Suprapubic skin (tissue), 4 donors: ENCODE measurements around the gene XAF1. TPM values are rescaled to one million over a fixed set of nuclear protein-coding genes. Genes with fewer than 3 reads are reported as not detected.

Experiments
- DNase-seq, 2 donors: peaks; one replicate each; pipeline ENCODE4 v3.0.0-alpha.2; 2019; ENCODE audit warnings: low spot score in 2 of 2
- H3K27ac ChIP-seq: fragments of 200-600 bp; sonication (generic); one replicate; pipeline ENCODE4 v1.5.1; 2019
- H3K27me3 ChIP-seq: fragments of 200-600 bp; sonication (generic); one replicate; pipeline ENCODE4 v1.5.1; 2019
- H3K36me3 ChIP-seq: fragments of 200-600 bp; sonication (generic); one replicate; pipeline ENCODE4 v1.5.1; 2019
- H3K4me1 ChIP-seq: fragments of 200-600 bp; sonication (generic); one replicate; pipeline ENCODE4 v1.5.1; 2019
- H3K4me3 ChIP-seq: fragments of 200-600 bp; sonication (generic); one replicate; pipeline ENCODE4 v1.5.1; 2019; ENCODE audit warnings: mild to moderate bottlenecking
- H3K9me3 ChIP-seq: fragments of 200-600 bp; sonication (generic); one replicate; pipeline ENCODE4 v1.5.1; 2019
- EP300 ChIP-seq: sonication (generic); formaldehyde crosslinking; IDR thresholded peaks from one replicate; pipeline ENCODE4 v1.6.1; 2017; ENCODE audit warnings: antibody characterized with exemption
- POLR2A ChIP-seq, 2 donors: fragments of 450-650 bp; IDR thresholded peaks; one replicate each; pipeline ENCODE4 v1.6.1; 2017; ENCODE audit warnings: antibody characterized with exemption in 2 of 2, mild to moderate bottlenecking in 2 of 2, moderate library complexity in 2 of 2
- POLR2AphosphoS5 ChIP-seq, 3 donors: sonication (generic); formaldehyde crosslinking; IDR thresholded peaks; one replicate each; pipeline ENCODE4 v1.6.1; 2017; ENCODE audit warnings: antibody characterized with exemption in 3 of 3
- WGBS: methylation state at CpG from one replicate; pipeline ENCODE4 v1.1.5; 2018; 5-methylcytosine and 5-hydroxymethylcytosine counted together
- total RNA-seq, 4 donors: library from RNA; depleted of rRNA; stranded (reverse); fragments of >200 nt; gene quantifications; one replicate each; pipeline ENCODE4 v1.1.0, GENCODE V29; 2016
- TF ChIP-seq, protein P1 (sequence below), 2 donors: fragments of 200-600 bp in 1 of 2; fragments of 450-650 bp in 1 of 2; sonication (generic) in 1 of 2; IDR thresholded peaks; one replicate each; pipeline ENCODE4 v1.5.1; 2016 to 2019; ENCODE audit warnings: antibody characterized with exemption in 2 of 2, mild to moderate bottlenecking in 1 of 2, moderate library complexity in 1 of 2

The XAF1 gene
- total RNA-seq, 4 donors from 2014 or later, result 4.3 to 21.1 (median 10.9) TPM

DNA sequence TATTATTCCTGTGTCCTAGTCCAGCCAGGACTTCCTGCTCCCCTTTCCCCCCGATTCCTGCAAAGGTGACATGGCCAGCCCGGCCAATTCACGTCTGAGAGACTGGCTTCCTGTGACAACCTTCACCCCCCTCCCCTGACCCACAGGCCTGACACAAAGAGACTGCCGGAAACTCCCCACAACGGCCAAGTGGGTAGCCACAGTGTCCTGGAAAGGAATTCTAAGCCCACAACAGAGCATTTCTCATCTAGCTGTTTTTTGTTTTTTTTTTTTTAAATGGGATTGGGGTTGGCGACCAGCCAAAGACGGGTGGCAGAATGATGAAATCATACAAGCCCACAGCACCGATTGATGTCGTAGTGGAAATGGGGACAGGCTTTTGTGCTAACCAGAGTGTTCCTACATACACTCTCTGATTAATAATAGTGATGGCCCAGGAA, 2.8 kb upstream of the XAF1 start:
- no peak overlapping the region for H3K4me3 ChIP-seq
- 32% methylated on average over 8 of the region's 9 CpGs for WGBS
- no peaks in the 10 kb centered on the region for H3K36me3 ChIP-seq
- H3K9me3 ChIP-seq, result no peaks in the 10 kb centered on the region
- no peaks in the 10 kb centered on the region for H3K27me3 ChIP-seq
- H3K4me1 ChIP-seq, result peaks cover 44% of the 10 kb centered on the region
- no peak for TF ChIP-seq EP300
- TF ChIP-seq POLR2AphosphoS5 (IDR thresholded peaks at IDR 0.05), result peak in 1 of 3 donors; percentile 19
- TF ChIP-seq, protein P1, sequence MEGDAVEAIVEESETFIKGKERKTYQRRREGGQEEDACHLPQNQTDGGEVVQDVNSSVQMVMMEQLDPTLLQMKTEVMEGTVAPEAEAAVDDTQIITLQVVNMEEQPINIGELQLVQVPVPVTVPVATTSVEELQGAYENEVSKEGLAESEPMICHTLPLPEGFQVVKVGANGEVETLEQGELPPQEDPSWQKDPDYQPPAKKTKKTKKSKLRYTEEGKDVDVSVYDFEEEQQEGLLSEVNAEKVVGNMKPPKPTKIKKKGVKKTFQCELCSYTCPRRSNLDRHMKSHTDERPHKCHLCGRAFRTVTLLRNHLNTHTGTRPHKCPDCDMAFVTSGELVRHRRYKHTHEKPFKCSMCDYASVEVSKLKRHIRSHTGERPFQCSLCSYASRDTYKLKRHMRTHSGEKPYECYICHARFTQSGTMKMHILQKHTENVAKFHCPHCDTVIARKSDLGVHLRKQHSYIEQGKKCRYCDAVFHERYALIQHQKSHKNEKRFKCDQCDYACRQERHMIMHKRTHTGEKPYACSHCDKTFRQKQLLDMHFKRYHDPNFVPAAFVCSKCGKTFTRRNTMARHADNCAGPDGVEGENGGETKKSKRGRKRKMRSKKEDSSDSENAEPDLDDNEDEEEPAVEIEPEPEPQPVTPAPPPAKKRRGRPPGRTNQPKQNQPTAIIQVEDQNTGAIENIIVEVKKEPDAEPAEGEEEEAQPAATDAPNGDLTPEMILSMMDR (IDR thresholded peaks at IDR 0.05), result no peak
- no peak for TF ChIP-seq POLR2A (IDR thresholded peaks at IDR 0.05)
- peak overlapping the region; percentile 88 for H3K27ac ChIP-seq
- peak; percentile 80 to 82 for DNase-seq

- peak overlapping the region; percentile 88 for H3K27ac ChIP-seq
- H3K4me3 ChIP-seq, result no peak overlapping the region
- 77% methylated on average over 6 of the region's 6 CpGs for WGBS
- DNase-seq, result no peak
- H3K36me3 ChIP-seq, result peaks cover 4% of the 10 kb centered on the region
- no peaks in the 10 kb centered on the region for H3K9me3 ChIP-seq
- H3K4me1 ChIP-seq, result peaks cover 44% of the 10 kb centered on the region
- TF ChIP-seq POLR2A (IDR thresholded peaks at IDR 0.05), result no peak
- TF ChIP-seq, protein P1 (IDR thresholded peaks at IDR 0.05), result no peak
- TF ChIP-seq POLR2AphosphoS5 (IDR thresholded peaks at IDR 0.05), result no peak
- TF ChIP-seq EP300, result no peak
- H3K27me3 ChIP-seq, result no peaks in the 10 kb centered on the region
Observed at GRCh38 chr17:6753546-6753945, 2.3 kb upstream of the XAF1 start.

DNA sequence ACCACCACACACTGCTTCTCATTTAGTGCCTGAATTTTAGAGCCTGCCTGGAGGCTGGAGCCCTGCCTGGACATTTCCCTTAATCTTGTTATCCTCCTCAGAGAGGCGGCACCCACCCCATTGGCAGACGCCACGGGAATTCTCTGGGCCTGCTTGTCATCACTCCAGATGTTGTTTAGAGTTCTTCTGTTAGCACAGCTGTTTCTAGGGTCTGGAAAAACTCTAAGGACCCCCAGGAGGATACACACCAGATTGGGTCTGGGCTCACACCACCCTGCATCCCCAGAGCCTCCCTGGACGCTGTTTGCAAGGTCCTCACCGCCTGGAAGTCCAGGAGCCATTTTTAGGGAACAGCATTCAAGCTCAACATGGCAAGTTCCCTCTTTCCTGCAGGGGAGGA, 565 bp upstream of the XAF1 start:
- H3K36me3 ChIP-seq, result peaks cover 19% of the 10 kb centered on the region
- H3K27me3 ChIP-seq, result no peaks in the 10 kb centered on the region
- WGBS, result 23% methylated on average over 5 of the region's 5 CpGs
- H3K27ac ChIP-seq, result peak overlapping the region; percentile 59
- peaks cover 44% of the 10 kb centered on the region for H3K4me1 ChIP-seq
- H3K4me3 ChIP-seq, result peak overlapping the region; percentile 56
- H3K9me3 ChIP-seq, result no peaks in the 10 kb centered on the region
- peak in 1 of 2 donors; percentile 68 for DNase-seq
- TF ChIP-seq POLR2AphosphoS5 (IDR thresholded peaks at IDR 0.05) (no peak), POLR2A (IDR thresholded peaks at IDR 0.05) (no peak), EP300 (no peak)
- TF ChIP-seq, protein P1 (IDR thresholded peaks at IDR 0.05), result no peak

DNA sequence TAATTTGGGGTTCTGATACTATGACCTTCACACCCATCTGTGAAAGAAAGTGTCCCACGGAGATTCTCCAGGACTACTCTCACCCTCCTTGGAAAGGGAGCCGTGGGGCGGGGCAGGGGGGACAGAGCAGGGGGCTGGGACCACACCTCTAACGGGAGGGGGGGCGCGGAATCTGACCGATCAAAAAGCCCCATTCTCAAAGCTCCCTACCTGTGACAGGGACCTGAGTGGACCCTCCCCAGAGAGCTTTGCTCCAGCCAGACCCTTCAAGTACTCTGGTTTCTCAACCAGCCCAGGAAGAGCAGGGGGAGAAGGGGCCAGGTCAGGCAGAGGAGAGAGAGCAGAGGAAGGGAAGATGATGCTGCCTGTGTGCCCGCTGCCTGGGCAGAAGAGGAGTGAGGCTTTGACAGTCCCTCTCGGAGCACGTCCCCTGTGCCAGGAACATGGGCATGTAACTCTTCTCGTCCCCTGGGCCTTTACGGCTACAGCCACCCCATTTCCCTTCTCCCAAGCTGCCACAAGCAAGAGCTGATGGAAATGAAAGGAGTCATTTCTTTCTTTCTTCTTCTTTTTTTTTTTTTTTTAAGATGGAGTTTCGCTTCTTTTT, 682 bp downstream of the XAF1 start:
- DNase-seq, result no peak
- Histone ChIP-seq H3K27ac (peak overlapping the region; percentile 59), H3K9me3 (no peaks in the 10 kb centered on the region), H3K4me1 (peaks cover 44% of the 10 kb centered on the region), H3K36me3 (peaks cover 29% of the 10 kb centered on the region), H3K27me3 (no peaks in the 10 kb centered on the region), H3K4me3 (peak overlapping the region; percentile 56)
- 41% methylated on average over 13 of the region's 13 CpGs for WGBS
- no peak for TF ChIP-seq POLR2A (IDR thresholded peaks at IDR 0.05)
- no peak for TF ChIP-seq EP300
- no peak for TF ChIP-seq POLR2AphosphoS5 (IDR thresholded peaks at IDR 0.05)
- TF ChIP-seq, protein P1 (IDR thresholded peaks at IDR 0.05), result no peak

DNA sequence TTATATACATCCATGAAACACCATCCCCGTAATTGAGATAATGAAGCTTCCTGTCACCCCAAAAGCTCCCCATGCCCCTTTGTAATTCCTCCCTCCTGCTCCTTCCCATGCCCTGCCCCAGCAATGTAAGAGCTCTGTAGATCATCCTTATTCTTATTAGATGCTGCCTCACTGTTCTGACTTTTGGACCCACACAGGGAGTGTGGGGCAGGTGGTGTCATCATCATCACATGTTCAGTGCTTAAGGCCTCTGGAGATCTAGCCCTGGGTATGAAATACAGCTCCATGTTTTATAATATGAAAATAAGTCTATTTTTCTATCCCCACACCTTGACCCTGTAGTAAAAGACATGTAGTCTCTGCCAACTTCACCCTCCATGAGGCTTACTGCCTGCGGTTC, 1.9 kb downstream of the XAF1 start:
- TF ChIP-seq POLR2A (IDR thresholded peaks at IDR 0.05) (no peak), EP300 (no peak), POLR2AphosphoS5 (IDR thresholded peaks at IDR 0.05) (no peak)
- TF ChIP-seq, protein P1 (IDR thresholded peaks at IDR 0.05), result no peak
- Histone ChIP-seq H3K4me1 (peaks cover 33% of the 10 kb centered on the region), H3K27ac (no peak overlapping the region), H3K36me3 (peaks cover 39% of the 10 kb centered on the region), H3K4me3 (no peak overlapping the region), H3K27me3 (no peaks in the 10 kb centered on the region), H3K9me3 (no peaks in the 10 kb centered on the region)
- DNase-seq, result no peak
- WGBS, result 99% methylated on average over 2 of the region's 2 CpGs
